GM12892 (cell line): ENCODE measurements around the gene DAGLB.

Experiments
- DNase-seq: peaks from one replicate; pipeline ENCODE4 v3.0.0; 2011; ENCODE audit not compliant: insufficient read length
- FAIRE-seq: peaks from 2 replicates; lab custom pipeline; 2011; peaks lifted over from hg19 to GRCh38; lab: Jason Lieb, UNC
- POLR2A ChIP-seq: IDR thresholded peaks from 2 replicates; pipeline ENCODE4 v1.6.1; 2011; ENCODE audit warnings: low read depth, low read length, control low read depth
- POLR2AphosphoS5 ChIP-seq: IDR thresholded peaks from 2 replicates; pipeline ENCODE4 v1.6.1; 2011; ENCODE audit warnings: low read depth, low read length, control low read depth
- TAF1 ChIP-seq: IDR thresholded peaks from 2 replicates; pipeline ENCODE4 v1.6.1; 2011; ENCODE audit warnings: low read depth, mild to moderate bottlenecking, control low read depth, low read length, borderline replicate concordance

Gene DAGLB

DNA sequence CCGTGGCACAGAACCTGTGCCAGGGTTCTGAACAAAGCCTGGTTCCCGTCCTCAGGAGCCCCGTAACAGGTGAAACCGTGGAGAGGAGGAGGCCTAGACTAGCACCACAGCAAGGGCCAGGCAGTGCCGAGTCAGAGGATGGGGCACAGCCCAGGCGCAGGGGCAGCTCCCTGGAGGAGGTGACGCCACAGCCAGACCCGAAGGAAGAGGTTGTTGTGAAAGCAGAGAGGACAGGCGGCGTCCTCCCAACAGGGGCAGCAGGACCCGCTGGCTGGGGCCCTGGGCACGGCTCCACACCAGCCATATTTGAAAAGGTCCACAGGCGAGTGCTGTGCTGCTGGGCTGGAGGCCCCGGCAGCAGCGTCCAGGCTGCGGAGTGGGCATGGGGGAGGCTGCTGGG, 25.7 kb downstream of the DAGLB start:
- FAIRE-seq (no peak), DNase-seq (no peak)
- TF ChIP-seq POLR2A = no peak
- TF ChIP-seq POLR2AphosphoS5 = no peak
- TF ChIP-seq TAF1 = no peak

DNA sequence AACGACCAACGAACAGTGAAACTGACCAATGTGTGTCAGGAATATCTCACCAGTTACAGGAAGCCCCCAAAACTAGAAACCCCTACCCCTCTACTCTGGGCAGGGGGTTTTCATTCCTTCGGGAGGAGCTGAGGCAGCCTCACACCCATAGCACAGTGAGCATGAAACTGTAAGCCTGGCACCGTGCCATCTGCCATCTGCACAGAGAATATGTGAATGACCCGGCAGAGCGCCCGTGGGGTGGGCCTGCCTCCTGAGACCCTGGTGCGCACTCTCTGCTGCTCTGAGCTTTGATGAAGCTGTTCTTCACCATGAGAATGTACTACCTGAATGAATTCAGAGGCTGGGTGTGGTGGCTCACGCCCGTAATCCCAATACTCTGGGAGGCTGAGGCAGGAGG, 27.1 kb downstream of the DAGLB start:
- no peak for FAIRE-seq
- TF ChIP-seq POLR2AphosphoS5 = no peak
- no peak for TF ChIP-seq TAF1
- no peak for TF ChIP-seq POLR2A
- no peak for DNase-seq

DNA sequence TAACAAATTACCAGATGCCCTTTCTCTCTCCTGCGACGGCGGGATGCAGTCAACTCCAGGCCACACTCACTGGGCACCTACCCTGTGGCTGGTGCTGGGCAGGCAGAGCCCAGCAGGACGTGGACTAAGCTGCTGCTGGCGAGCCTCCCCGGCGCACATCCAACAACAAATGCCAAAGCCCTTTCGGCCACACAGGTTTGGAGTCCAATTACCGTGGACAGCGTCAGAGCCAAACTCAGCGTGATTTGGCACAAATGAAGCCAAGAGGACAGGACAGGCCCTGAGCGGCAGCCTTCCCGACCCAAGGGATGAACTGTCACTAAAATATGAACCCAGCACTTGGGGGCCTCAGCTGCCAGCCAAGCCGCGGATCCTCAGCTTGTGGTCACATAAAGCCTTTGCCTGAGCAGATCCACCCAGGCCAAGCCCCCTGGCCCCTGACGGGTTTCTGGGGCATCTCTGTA, 28.4 kb downstream of the DAGLB start:
- no peak for TF ChIP-seq POLR2AphosphoS5
- TF ChIP-seq POLR2A = no peak
- TF ChIP-seq TAF1 = no peak
- DNase-seq (no peak), FAIRE-seq (no peak)

DNA sequence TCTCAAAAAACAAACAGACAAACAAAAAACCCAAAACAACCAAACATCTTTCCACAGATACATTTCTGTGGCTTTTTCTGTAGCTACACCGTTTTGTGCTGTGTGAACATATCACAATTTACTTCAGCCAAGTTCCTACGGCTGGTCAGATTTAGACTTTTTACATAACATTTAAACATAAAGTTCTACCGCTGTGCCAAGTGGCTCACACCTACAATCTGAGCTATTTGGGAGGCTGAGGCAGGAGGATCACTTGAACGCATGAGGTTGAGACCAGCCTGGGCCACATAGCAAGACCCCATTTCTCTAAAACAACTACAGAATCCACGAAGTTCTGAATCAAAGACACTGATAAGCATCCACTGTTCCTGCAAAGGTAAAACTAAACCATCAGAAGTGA, 30.3 kb downstream of the DAGLB start:
- DNase-seq = no peak
- FAIRE-seq = no peak
- TF ChIP-seq TAF1 (no peak), POLR2A (no peak), POLR2AphosphoS5 (no peak)

DNA sequence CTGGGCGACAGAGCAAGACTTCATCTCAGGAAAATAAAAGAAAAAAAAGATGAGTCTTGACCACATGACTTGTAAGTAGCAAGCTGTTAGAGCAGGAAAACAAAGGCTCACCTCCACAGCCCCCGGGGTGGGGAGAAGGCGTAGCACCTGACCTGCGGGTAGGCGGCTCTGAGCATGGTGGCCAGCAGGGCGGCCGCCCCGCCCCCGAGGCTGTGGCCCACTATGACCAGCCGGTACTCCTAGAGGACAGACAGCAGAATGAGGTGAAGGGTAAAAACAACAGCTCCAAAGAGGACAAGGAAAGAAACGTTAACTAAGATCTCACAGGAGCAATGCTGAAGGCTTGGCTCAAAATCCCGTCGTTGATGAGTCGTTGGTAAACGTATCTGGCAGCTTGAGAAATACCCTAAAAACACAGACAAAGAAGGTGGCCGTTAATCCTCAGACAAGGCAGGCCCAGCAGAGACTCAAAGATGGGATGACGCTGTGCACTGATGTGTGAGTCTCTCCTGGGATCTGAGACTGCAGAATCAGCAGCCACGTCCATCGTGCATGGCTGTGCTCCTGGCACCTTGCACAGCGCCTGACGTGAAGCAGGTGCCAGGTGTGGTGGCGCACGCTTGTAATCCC, 31.1 kb downstream of the DAGLB start:
- DNase-seq = no peak
- FAIRE-seq = no peak
- TF ChIP-seq POLR2A (no peak), POLR2AphosphoS5 (no peak), TAF1 (no peak)

DNA sequence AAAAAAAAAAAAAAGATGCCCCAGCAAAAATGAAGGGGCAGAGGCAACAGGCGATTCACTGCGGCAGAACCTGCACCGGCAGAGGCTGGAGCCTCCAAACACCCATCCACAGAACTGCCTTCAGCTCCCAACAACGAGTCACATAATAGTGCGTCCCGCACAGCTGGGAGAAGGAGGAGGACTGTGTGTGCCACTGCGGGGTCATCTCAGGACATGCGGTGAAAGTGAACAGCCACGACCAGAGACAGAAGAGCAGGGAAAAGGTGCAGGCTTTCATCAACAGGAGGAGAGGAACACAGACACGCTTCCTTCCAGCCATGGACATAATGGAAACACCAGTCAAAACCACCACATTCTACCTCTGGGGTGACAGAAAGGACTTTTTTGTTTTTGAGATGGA, 34.1 kb downstream of the DAGLB start:
- no peak for TF ChIP-seq POLR2A
- TF ChIP-seq TAF1 = no peak
- no peak for TF ChIP-seq POLR2AphosphoS5
- DNase-seq (no peak), FAIRE-seq (no peak)

DNA sequence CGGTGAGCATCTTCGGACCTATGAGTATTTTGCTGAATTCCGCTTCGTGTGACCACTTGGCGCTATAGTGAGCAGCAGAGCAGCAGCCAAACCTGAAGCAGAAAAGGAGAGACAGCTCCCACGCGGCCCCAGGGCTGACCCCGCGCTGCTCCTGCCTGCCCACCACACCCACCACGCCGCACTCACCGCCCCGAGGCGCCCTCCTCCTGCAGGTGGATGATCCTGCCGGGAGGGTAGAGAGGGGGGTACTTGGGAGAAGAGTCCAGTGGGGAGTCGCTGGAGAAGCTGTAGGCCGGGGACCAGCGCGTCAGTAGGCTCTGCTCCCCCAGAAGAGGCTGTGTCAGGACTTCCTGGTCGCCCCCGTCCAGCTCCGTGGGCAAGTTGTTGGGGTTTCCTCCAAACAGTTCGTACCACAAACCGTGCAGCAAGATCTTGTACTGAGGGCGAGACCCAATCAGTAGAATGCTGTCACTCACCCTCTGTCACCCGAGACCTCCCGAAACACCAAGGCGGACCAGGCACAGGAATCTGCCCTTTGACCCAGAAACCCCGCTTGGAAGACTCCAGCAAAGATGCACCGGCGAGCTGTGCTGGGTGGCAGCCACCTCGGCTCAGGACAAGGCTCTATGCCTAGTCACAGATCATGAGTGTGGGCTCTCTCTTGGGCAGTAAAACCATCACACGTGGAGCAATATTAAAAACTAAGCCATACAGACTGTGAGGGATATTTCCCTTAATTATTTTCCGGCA, 37.6 kb downstream of the DAGLB start:
- TF ChIP-seq POLR2A = no peak
- FAIRE-seq (no peak), DNase-seq (no peak)

DNA sequence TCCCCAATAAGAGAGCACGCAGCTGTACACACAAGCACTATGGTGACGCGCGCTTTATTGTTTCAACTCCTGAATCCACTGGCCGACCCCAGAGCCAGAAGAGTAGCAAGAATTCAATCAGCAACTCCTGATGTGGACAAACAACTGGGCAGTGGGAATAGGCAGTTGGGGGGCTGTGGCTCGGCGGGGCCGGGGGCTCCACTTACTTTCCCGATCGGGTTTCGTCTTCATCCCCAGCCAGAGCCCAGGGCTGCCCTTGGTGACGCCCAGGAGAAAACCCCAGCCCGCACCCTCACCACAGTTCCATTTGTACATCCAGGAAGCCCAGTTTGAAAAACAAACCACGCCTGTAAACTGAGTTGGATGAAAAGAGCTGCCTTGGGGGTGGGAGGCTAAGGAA, 38.7 kb downstream of the DAGLB start:
- no peak for TF ChIP-seq POLR2AphosphoS5
- DNase-seq = no peak
- no peak for FAIRE-seq

DNA sequence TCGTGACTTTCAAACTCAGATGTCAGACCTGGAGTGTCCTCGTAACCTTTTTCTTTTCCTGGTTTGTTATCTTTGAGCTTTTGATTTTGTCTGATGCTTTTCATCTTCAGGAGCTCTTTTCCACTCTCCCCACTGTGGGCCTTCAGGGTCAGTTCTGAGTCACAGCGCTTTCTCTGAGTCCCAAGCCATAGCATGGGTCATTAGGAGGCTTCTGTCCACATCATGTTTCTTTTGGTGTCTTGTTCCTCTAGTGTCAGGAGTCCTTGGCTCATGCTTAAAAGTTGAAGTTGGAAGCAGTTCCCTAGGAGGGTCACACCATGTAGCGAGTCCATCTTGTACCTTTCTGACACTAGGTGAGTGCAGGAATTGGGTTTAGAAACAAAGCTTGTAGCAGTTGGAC, 40.3 kb downstream of the DAGLB start:
- no peak for FAIRE-seq
- TF ChIP-seq TAF1 (no peak), POLR2A (no peak), POLR2AphosphoS5 (no peak)
- DNase-seq = no peak

DNA sequence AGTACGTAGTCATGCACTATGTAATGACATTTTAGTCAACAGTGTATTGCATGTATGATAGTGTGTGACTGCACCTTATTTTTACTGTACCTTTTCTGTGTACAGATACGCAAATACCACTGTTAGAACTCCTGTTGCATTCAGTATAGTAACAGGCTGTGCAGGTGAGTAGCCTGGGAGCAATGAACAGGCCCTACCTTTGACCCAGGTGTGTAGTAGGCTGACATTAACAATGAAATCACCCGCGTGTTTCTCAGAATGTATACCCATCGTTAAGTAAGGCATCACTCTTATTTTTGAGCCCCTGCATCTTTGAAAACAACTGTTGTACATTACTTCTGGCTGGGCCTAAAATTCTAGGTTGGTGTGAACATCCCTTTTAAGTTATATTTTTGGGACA, 41.6 kb downstream of the DAGLB start:
- DNase-seq = no peak
- TF ChIP-seq TAF1 (no peak), POLR2A (no peak), POLR2AphosphoS5 (no peak)
- no peak for FAIRE-seq

DNA sequence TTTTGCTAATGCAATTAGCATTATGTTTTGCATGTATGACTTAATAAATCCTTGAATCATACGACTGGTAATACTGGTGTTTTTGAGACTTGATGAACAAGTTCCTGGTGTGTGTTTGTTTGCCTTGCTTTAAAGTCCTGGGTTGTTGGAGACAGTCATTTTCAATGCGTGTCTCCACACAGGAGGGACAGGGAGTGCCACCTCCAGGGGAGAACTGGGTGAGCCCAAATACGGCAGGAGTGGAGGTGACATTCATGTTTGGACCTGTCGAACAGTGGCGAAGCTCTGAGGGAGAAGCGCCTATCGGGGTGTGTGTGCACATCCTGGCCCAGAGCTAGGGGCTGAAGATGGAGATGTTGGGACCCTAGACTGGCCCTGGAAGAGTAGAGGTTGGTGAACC, 43.8 kb downstream of the DAGLB start:
- DNase-seq = no peak
- TF ChIP-seq POLR2A (no peak; the same call in 1 of the 2 replicates), POLR2AphosphoS5 (peak; percentile 45; the same call in 1 of the 2 replicates), TAF1 (no peak)
- FAIRE-seq = no peak

DNA sequence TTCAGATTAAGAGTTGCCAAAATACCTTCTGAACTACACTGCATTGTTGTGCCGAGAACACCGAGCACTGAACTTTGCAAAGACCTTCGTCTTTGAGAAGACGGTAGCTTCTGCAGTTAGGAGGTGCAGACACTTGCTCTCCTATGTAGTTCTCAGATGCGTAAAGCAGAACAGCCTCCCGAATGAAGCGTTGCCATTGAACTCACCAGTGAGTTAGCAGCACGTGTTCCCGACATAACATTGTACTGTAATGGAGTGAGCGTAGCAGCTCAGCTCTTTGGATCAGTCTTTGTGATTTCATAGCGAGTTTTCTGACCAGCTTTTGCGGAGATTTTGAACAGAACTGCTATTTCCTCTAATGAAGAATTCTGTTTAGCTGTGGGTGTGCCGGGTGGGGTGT, 45.0 kb downstream of the DAGLB start:
- FAIRE-seq = no peak
- no peak for DNase-seq
- TF ChIP-seq TAF1 (no peak), POLR2AphosphoS5 (no peak), POLR2A (no peak)
